ENCODE data around the gene GIPR.

GIPR gene

DNA sequence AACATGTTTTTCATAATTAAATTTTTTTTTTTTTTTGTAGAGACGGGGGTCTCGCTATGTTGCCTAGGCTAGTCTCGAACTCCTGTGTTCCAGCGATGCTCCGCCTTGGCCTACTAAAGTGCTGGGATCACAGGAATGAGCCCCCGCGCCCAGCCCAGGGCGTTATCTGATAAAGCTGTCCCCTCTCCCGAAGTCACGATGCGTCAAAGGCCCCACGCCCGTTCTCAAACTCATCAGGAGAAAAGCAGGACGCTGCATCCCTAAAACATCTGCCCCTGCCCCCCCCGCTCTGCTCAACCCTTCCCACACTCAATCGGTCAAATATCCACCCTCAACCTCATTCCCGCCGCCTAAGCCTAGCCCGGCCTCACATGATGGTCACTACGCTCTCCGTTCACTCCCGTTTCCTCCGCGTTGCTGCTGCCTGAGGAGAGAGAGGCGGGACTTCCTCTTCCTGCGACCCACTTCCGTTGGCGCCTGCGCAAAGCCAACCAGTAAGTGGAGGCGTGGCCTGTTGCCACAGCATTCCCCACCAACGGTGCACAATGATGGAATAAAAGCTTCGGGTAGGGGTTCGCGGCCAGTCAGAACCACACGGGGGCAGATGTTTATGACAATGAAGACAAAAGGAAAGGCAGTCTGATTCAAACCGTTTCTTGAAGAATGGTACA is 23.6 kb downstream of the GIPR start, which contains the start of gene SNRPD2:
Gene SNRPD2 (minus strand): TSS at position 438 of the 671 bp plus-strand sequence. CDS start 65 bp downstream, at position 373.
- peak within 1 kb of the TSS; percentile 81 for H3K27ac ChIP-seq (ENCODE audit: insufficient read depth, low read depth, low read length, poor library complexity, severe bottlenecking)

GRCh38 chr19:45692187-45693105 is 24.4 kb downstream of the GIPR start, which contains the start of gene QPCTL:
Gene QPCTL, plus strand, starts transcription at chr19:45692666. Its CDS starts 38 bp downstream, at chr19:45692704.
- H3K27ac ChIP-seq (ENCODE audit: insufficient read depth, low read depth, low read length, poor library complexity, severe bottlenecking), result peak within 1 kb of the TSS; percentile 81
- H3K4me1 ChIP-seq (ENCODE audit: control insufficient read depth, insufficient read depth, low read length), result no peaks in the 10 kb centered on the region
- no peaks in the 10 kb centered on the region for H3K9me3 ChIP-seq (ENCODE audit: control insufficient read depth, low read length)
- peak within 1 kb of the TSS; percentile 87 for H3K4me3 ChIP-seq (ENCODE audit: insufficient read depth, low read depth, low read length)
- H3K27me3 ChIP-seq (ENCODE audit: control insufficient read depth, insufficient read depth, low read length, poor library complexity, severe bottlenecking), result no peaks in the 10 kb centered on the region
- H3K36me3 ChIP-seq (ENCODE audit: control insufficient read depth, insufficient read depth, low read length), result peaks cover 18% of the 10 kb centered on the region
- 0% methylated on average over 70 of the region's 70 CpGs for WGBS, 2 experiments

More for the DNA sequence above, 23.6 kb downstream of the GIPR start, which contains the start of gene SNRPD2:
- Histone ChIP-seq H3K36me3 (ENCODE audit: control insufficient read depth, insufficient read depth, low read length) (peaks cover 22% of the 10 kb centered on the region), H3K27me3 (ENCODE audit: control insufficient read depth, insufficient read depth, low read length, poor library complexity, severe bottlenecking) (no peaks in the 10 kb centered on the region), H3K4me3 (ENCODE audit: insufficient read depth, low read depth, low read length) (peak within 1 kb of the TSS; percentile 87), H3K9me3 (ENCODE audit: control insufficient read depth, low read length) (no peaks in the 10 kb centered on the region), H3K4me1 (ENCODE audit: control insufficient read depth, insufficient read depth, low read length) (no peaks in the 10 kb centered on the region)
- 0 to 1% methylated on average over 36 of the region's 36 CpGs for WGBS, 2 experiments

DNA sequence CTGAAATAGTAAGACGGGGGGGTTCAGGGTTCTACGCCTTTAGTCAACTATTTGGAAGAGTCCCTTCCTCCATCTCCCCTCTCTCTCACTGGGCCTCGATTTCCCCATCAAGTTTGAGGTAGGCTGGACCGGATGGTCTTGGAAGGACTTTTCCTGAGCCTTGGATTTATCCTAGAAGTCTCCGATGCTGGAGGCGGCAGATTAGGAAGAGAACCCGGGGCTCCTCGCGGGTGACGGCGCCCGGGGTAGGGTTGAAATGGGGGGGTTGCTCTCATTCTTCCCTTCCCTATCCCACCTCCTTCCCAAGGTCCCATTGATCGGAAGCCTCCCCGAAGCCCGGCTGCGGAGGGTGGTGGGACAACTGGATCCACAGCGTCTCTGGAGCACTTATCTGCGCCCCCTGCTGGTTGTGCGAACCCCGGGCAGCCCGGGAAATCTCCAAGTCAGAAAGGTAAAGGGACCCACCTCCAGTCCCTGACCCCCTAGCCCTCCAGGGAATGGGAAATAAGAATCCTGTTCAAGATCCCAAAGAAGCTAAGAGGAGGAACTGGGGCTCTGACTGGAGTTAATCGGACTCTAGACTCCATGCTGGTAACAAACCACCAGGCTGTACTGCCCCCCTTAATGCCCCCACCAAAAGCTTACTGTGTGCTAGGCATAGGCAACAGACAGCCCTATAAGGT is 25.2 kb downstream of the GIPR start:
- Histone ChIP-seq H3K36me3 (ENCODE audit: control insufficient read depth, insufficient read depth, low read length) (peaks cover 14% of the 10 kb centered on the region), H3K9me3 (ENCODE audit: control insufficient read depth, low read length) (no peaks in the 10 kb centered on the region), H3K27ac (ENCODE audit: insufficient read depth, low read depth, low read length, poor library complexity, severe bottlenecking) (peak overlapping the region; percentile 81), H3K4me1 (ENCODE audit: control insufficient read depth, insufficient read depth, low read length) (no peaks in the 10 kb centered on the region), H3K4me3 (ENCODE audit: insufficient read depth, low read depth, low read length) (peak overlapping the region; percentile 87), H3K27me3 (ENCODE audit: control insufficient read depth, insufficient read depth, low read length, poor library complexity, severe bottlenecking) (no peaks in the 10 kb centered on the region)
- 2% methylated on average over 17 to 22 of the region's 22 CpGs for WGBS, 2 experiments

GRCh38 chr19:45701676-45702075 is 33.7 kb downstream of the GIPR start:
- Histone ChIP-seq H3K9me3 (ENCODE audit: control insufficient read depth, low read length) (no peaks in the 10 kb centered on the region), H3K27me3 (ENCODE audit: control insufficient read depth, insufficient read depth, low read length, poor library complexity, severe bottlenecking) (no peaks in the 10 kb centered on the region), H3K27ac (ENCODE audit: insufficient read depth, low read depth, low read length, poor library complexity, severe bottlenecking) (no peak overlapping the region), H3K4me1 (ENCODE audit: control insufficient read depth, insufficient read depth, low read length) (no peaks in the 10 kb centered on the region), H3K4me3 (ENCODE audit: insufficient read depth, low read depth, low read length) (no peak overlapping the region), H3K36me3 (ENCODE audit: control insufficient read depth, insufficient read depth, low read length) (peaks cover 17% of the 10 kb centered on the region)
- 92 to 93% methylated on average over 7 of the region's 7 CpGs for WGBS, 2 experiments

DNA sequence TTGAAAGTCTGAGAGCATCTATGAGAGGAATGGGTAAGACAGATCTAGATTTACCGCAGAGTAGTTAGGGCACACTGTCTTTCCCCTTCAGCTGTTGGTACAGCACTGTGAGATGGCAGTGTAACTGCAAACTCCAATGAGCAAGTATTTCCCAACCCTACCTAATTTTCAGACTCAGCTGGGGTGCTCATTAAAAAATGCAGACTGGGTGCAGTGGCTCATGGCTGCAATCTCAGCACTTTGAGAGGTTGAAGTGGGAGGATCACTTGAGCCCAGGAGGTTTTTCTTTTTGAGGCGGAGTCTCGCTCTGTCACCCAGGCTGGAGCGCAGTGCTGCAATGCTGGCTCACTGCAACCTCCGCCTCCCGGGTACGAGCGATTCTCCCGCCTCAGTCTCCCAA is 37.1 kb downstream of the GIPR start:
- no peaks in the 10 kb centered on the region for H3K9me3 ChIP-seq (ENCODE audit: control insufficient read depth, low read length)
- H3K36me3 ChIP-seq (ENCODE audit: control insufficient read depth, insufficient read depth, low read length), result peaks cover 15% of the 10 kb centered on the region
- H3K27me3 ChIP-seq (ENCODE audit: control insufficient read depth, insufficient read depth, low read length, poor library complexity, severe bottlenecking), result no peaks in the 10 kb centered on the region
- no peaks in the 10 kb centered on the region for H3K4me1 ChIP-seq (ENCODE audit: control insufficient read depth, insufficient read depth, low read length)
- peak overlapping the region; percentile 16 for H3K27ac ChIP-seq (ENCODE audit: insufficient read depth, low read depth, low read length, poor library complexity, severe bottlenecking)
- 86% methylated on average over 9 of the region's 9 CpGs for WGBS, 2 experiments
- no peak overlapping the region for H3K4me3 ChIP-seq (ENCODE audit: insufficient read depth, low read depth, low read length)

DNA sequence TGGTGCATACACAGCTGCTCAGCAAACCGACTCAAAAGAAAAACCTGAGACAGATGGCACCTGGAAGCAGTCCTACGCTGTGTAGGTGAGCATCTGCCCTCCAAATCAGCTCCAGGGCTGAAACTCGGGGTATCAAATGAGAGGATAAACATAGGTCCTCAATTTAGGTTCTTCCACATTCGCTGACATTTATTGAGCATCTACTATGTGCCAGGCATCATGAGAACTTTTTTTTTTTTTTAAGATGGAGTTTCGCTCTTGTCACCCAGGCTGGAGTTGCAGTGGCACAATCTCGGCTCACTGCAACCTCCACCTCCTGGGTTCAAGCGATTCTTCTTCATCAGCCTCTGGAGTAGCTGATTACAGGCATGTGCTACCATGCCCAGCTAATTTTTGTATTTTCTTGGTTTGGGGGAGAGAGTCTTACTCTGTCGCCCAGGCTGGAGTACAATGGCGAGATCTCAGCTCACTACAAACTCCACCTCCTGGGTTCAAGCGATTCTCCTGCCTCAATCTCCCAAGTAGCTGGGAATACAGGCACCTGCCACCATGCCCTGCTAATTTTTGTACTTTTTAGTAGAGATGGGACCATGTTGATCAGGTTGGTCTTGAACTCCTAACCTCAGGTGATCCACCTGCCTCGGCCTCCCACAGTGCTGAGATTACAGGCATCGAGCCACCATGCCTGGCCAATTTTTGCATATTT is 37.8 kb downstream of the GIPR start:
- Histone ChIP-seq H3K27me3 (ENCODE audit: control insufficient read depth, insufficient read depth, low read length, poor library complexity, severe bottlenecking) (no peaks in the 10 kb centered on the region), H3K4me1 (ENCODE audit: control insufficient read depth, insufficient read depth, low read length) (no peaks in the 10 kb centered on the region), H3K27ac (ENCODE audit: insufficient read depth, low read depth, low read length, poor library complexity, severe bottlenecking) (no peak overlapping the region), H3K36me3 (ENCODE audit: control insufficient read depth, insufficient read depth, low read length) (peaks cover 15% of the 10 kb centered on the region), H3K9me3 (ENCODE audit: control insufficient read depth, low read length) (no peaks in the 10 kb centered on the region), H3K4me3 (ENCODE audit: insufficient read depth, low read depth, low read length) (no peak overlapping the region)
- WGBS, 2 experiments, result 82 to 87% methylated on average over 12 of the region's 12 CpGs

DNA sequence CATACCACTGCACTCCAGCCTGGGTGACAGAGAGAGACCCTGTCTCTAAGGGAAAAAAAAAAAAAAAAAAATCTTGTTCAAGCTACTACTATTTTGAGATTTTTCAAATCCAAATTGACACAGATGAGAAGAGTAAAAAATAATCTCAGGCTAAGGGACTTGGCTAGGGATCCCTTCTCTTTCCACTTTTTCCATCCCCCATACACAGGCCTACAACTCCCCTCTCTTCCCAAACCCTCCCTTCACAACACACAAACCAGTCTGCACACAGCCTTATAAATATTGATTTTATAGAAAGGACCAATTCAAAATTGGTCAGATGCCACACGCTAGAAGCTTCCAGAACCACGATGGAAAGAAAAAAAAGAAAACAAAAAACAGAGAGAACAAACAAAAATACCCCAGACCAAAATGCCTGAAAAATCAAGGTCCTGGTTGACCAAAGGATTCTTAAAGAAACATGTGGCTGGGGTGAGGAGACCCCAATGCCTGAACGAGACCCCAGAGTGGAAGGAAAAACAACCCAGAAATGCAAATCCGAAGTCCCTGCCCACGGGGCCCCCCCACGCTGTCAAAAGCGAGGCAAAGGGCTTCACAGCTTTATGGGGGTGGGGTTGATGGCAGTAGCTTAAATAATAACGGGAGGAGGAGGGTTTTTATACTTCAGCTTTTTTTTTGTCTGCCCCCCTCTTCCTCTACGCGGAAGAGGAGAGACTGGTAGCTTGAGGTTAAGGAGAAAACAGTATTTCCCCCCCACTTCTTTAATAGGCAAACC is 42.5 kb downstream of the GIPR start:
- 88 to 95% methylated on average over 8 to 10 of the region's 10 CpGs for WGBS, 2 experiments
- Histone ChIP-seq H3K4me1 (ENCODE audit: control insufficient read depth, insufficient read depth, low read length) (no peaks in the 10 kb centered on the region), H3K27ac (ENCODE audit: insufficient read depth, low read depth, low read length, poor library complexity, severe bottlenecking) (no peak overlapping the region), H3K4me3 (ENCODE audit: insufficient read depth, low read depth, low read length) (no peak overlapping the region), H3K36me3 (ENCODE audit: control insufficient read depth, insufficient read depth, low read length) (peaks cover 4% of the 10 kb centered on the region), H3K27me3 (ENCODE audit: control insufficient read depth, insufficient read depth, low read length, poor library complexity, severe bottlenecking) (no peaks in the 10 kb centered on the region), H3K9me3 (ENCODE audit: control insufficient read depth, low read length) (no peaks in the 10 kb centered on the region)

DNA sequence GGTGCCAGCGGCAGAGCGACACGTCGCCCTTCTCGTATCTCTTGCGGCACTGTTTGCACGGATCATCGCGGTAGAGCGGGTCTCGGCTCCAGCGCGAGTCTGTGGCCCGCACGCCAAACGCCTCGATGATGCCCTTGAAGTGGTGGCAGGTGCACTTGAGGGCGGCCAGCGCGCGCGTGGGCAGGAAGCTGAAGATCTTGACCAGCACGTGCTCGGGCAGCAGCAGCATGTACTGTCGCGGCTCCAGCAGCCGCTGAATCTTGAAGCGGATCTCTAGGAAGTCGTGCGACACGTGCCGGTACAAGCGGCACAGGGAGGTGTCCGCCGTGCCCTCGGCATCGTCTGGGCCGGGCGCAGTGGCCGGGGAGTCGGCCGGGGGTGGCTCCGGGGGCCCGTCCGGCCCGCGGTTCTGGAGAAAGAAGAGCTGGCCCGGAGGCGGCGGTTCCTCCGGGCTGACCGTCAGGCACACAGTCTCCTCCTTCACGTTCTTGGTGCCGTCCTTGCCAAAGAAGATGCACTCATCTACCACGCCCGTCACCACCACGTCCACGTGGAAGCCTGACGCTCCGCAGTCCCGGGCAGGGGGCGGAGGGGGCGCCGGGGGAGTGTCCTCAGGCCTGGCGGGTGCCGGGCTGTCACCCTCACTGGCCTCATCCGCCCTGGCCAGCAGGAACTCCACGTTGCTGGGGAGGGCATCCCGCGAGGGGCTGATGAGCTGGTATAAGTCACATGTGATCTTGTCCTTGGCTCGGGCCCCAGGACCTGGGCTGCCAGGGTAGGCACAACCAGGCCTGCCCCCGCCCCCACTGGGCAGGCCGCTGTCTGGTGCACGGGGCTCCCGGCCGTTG is 44.1 kb downstream of the GIPR start:
- Histone ChIP-seq H3K36me3 (ENCODE audit: control insufficient read depth, insufficient read depth, low read length) (peaks cover 4% of the 10 kb centered on the region), H3K27ac (ENCODE audit: insufficient read depth, low read depth, low read length, poor library complexity, severe bottlenecking) (no peak overlapping the region), H3K4me3 (ENCODE audit: insufficient read depth, low read depth, low read length) (no peak overlapping the region), H3K4me1 (ENCODE audit: control insufficient read depth, insufficient read depth, low read length) (no peaks in the 10 kb centered on the region), H3K9me3 (ENCODE audit: control insufficient read depth, low read length) (no peaks in the 10 kb centered on the region), H3K27me3 (ENCODE audit: control insufficient read depth, insufficient read depth, low read length, poor library complexity, severe bottlenecking) (no peaks in the 10 kb centered on the region)
- 95% methylated on average over 76 of the region's 76 CpGs for WGBS, 2 experiments
